HG03571 (cell line): ENCODE data around the gene ADAMTS13.
A peak's percentile ranks its signal among the peaks of the same experiment; 100 is the strongest.

Experiments
- ATAC-seq: cut with Tn5 transposase; IDR thresholded peaks from one replicate; pipeline ENCODE4 v1.9.1; 2021; ENCODE audit not compliant: unreplicated experiment

ADAMTS13 gene

GRCh38 chr9:133470988-133471387 is 48.8 kb downstream of the ADAMTS13 start:
- ATAC-seq, result no peak

- ATAC-seq, result no peak
Observed at GRCh38 chr9:133471551-133472276, 49.5 kb downstream of the ADAMTS13 start.

GRCh38 chr9:133472277-133472645 is 50.1 kb downstream of the ADAMTS13 start:
- no peak for ATAC-seq

GRCh38 chr9:133472753-133473378 is 50.7 kb downstream of the ADAMTS13 start:
- ATAC-seq, result no peak

DNA sequence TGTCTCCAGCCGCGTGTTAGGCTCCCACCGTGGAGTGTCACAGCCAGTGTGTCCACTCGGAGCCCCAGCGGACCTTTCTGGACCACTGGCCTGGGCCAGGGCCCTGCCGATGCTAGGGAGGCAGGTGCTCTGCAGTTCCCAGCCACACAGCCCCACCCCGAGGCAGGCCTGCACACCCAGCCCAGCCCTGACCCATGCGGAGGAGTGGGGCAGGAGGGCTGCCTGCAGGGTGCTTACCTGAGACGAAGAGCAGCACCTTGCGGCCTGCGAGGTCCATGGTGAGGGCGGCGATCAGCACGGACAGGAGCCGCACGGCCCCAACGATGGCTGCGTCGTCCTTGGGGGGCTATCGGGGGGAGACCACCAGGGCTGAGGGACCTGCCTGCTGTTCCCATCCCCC is 51.6 kb downstream of the ADAMTS13 start:
- no peak for ATAC-seq

GRCh38 chr9:133474215-133474614 is 52.0 kb downstream of the ADAMTS13 start:
- no peak for ATAC-seq

DNA sequence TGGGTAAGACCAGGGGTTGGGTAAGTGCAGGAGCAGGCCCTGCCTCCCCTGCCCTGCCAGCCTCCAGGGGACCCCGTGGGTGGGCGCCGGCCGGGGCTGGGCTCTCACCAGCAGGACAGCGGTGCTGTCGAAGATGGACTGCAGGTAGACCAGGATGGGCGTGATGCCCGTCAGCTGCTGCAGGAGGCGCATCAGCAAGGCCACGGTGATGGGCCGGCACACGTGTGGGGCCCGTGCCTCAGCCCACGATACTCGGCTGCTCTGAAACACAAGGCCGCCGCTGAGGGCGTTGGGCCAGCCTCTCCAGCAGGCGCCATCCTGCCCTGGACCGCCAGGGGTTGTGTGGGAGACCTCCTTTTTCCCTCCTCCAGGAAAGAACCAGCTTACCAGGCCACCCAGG is 52.7 kb downstream of the ADAMTS13 start:
- ATAC-seq, result no peak

DNA sequence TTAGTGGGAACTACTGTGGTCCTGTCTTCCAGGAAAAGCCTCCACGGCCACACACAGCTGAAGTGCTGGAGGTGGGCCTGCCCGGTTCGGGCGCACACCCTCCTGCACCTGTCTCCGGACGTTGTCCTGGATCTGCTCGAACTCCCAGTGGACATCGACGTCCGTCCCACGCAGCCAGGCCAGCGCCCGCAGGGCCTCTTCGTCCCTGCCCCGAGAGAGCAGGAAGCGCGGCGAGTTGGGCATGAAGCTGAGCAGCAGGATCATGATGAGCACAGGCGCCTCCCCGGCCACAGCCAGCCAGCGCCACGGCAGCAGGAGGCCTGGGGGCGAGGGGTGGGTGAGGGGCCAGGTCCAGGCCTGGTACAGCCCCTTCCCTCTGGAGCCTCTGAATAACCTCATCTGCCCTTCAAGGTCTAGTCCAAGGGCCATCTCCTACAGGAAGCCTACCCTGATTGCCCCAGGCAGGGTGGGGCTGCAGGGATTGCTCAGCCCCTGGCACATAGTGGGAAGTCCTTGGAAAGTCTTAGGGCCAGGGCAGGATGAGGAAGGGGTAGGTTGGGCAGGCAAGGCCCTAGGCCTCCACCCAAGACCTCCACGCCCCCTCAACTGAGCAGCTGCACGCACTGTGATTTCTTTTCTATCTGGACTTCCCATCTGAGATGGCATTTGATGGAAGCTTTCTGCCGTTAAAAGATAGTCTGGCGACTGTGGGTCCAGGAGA is 53.3 kb downstream of the ADAMTS13 start:
- no peak for ATAC-seq

DNA sequence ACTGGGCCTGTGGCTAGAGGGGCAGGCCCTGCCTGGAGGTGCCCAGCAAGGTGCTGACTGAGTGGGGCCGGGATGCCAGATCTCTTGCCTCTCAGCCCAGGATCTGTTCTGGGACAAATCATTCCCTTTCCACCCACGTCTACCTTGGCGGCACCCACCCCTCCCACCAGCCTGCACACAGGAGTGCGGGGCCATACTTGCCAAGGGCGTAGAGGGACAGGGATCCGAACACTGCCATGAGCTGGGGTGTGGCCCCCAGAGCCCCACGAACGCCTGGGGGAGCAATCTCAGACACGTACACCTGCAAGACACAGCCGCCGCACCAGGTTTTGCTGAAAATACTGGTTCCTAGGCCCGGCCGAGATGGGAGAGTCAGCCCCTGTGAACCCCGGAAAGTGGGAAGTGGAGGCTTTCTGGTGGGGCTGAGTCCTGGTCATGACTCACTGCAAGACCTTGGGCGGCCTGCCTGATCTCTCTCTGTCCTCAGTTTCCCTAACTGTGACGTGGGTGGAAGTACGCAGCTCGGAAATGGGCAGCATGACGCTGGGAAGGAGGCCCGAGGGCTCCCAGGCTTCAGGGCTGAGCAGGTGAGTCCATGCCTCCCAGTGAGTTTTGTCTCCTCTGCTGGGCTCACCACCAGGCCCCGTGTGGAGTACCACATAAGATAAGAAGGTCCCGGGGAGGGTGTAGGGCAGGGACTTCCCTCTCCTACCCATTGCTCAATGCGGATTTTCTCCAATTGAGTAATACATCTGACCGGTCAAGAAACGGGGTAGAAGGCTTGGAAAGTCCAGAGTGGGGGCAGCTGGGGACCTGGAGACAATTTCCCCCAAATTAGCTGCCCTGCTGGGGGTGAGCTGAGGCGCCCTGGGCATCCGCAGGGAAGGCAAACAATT is 54.1 kb downstream of the ADAMTS13 start:
- ATAC-seq, result no peak

DNA sequence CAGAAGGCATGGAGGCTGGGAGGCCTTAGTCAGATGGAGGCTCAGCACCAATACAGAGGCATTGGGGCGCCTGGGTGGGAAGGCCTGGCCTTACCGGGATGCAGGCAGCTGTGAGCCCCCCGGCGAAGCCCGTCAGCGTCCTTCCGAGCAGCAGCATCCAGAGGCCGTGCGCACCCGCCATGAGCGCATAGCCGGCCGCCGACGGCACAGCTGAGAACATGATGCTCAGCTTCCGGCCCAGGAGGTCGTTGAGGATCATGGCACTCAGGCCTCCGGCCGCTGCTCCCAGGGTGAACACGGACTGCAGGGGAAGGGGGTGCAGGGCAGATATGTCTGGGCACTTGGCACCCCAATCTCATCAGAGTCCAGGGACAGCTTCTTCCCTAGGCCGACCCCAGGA is 54.8 kb downstream of the ADAMTS13 start:
- no peak for ATAC-seq

DNA sequence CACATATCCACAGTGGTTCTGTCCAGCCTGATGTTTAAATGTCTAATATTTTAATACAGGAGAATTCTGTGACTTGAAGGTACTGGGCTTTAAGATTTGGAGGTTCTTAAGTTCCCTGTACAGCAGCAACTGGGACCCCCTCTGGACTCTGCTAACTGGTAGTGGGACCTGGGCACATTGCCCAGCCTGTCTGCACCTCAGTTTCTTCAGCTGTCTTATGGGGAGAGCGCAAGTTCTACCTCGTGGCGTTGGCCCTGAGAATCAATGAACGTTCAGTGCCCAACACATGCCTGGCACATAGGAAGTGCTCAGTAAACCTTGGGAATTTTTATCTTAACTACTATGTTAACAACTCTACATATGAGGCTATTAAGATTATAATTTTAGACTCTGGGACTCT is 55.3 kb downstream of the ADAMTS13 start:
- no peak for ATAC-seq

GRCh38 chr9:133477992-133478850 is 56.1 kb downstream of the ADAMTS13 start:
- ATAC-seq, result peak; percentile 24

DNA sequence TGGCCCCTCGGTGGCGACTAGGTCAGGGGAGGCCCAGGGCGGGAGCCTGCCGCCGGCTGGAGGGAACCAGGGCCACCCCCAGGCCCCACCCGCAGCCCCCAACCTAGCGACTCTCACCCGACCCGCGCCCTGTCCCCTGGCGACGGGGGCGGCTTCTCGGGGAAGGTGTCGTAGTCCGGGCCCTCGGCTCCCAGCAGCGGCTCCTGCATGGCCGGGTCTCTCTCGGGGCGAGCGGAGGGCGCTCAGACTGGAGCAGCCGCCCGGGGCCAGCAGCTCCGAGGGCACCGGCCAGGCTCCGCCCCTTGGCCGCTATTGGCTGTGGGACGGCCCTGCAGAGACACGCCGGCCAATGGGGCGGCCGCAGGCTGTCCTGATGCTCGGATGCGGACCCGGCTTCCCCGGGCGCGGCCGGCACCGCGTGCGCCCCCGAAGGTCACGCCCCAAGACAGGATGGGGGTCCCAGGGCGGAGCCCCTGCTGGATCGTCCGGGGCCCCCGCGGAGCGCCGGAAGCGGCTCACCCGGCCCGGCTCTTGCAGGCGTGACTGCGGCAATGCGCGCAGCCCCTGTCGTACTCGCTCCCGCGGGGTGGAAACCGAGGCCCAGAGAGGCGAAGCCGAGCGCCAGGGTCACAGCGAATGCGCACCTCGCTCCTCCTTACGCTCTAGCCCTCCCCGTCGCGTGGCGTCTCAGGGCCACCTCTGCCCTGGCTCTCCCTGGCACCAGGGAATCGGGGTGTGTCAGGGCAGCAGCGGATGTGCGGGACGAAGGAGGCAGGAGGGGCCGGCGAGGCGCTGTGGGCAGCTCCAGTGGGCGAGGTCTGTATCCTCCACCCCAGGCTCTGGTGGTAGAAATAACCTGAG is 56.9 kb downstream of the ADAMTS13 start, which contains the start of gene SLC2A6:
SLC2A6 (minus strand) TSS at position 249 of the 861 bp plus-strand sequence; CDS start at position 209, 40 bp downstream.
- peak; percentile 90 for ATAC-seq

GRCh38 chr9:133483611-133484010 is 61.4 kb downstream of the ADAMTS13 start:
- ATAC-seq, result no peak

DNA sequence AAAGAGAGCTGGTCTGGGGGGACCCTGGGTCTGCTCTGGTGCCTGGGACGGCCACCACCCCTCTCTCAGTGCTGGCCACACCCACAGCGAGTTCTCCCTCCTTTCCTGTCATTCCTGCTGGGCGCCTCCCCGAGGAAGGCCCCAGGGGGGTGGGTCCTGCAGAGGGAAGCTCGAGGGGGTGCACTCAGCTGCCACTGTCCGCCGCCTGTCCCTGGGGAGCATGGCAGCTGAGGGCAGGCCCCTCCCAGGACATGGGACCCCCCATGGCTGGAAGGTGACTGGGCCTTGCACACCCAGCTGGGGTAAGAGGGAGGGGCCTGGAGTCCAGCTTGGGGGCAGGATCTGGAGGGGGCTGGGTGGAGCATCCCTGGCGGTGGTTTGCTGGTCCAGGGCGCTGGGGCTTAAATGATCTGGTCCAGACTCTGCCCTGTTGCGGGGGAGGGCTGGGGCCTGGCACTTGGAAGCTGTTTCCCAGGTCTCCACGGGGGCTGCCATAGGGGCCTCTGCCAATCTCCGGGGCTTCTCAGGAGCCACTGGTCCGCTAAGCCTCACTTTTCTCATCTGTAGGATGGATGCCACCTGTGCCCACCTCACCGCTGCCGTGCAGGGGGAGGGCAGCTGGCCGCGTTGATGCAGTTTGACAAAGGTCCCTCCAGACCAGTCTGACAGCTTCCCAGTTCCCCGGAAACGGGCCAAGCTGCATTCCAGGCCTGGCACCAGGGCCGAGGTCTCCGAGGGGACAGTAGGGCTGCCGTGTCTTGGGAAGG is 62.7 kb downstream of the ADAMTS13 start:
- no peak for ATAC-seq

DNA sequence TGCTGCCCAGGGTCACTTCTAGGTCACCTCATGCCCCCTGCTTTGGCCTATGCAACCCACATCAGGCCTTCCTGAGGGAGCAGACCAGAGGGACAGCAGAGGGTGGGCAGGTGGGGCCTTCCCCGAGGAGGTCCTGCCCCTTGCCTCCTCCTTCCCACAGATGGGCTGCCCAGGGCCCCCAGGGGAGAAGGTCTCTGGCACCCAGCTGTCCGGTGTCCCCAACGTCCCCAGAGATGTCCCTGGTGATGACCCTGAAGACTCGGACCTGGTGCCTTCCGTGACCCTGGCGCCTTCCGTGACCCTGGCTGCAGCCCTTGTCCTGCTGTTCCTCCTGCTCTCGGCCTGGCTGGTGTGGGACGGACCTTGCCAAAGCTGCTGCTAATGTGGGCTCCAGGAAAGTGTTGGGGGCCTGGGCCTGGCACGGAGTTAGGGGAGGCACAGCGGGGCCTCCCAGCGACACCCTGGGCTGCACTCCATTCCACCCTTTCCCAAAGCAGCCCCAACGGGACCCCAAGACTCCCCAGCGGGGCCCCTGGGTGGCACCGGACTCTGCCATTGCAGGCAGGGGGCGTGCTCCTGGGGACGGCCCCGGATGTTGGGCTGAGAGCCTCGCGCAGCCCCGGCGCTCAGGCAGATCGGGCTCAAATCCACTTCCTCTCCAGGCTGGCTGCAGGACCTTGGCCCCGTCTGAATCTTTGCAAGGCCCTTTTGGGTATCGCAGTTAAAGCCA is 63.5 kb downstream of the ADAMTS13 start:
- no peak for ATAC-seq

- ATAC-seq, result no peak
Observed at GRCh38 chr9:133487331-133487725, 65.2 kb downstream of the ADAMTS13 start.
